ENCODE results near the gene NRXN3.

DNA sequence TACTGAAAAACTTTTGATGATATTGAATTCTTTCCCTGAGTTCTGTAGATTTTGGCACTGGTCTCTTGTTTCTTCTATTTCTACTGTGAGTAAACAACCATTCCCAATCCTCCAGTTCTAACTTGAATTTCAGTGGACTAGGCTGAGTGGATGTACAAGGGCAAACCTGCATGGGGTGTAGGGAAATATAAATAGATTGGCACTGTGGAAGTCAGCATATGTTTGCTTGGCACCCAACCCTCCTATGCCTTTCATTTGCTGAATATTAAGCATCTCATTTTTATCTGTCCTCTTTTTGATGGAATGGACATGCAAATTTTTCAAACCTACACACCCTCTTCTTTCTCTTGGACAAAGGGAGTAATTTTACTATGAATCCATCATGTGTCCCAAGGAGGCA, 1212.9 kb downstream of the NRXN3 start:
- TF ChIP-seq, protein P1, sequence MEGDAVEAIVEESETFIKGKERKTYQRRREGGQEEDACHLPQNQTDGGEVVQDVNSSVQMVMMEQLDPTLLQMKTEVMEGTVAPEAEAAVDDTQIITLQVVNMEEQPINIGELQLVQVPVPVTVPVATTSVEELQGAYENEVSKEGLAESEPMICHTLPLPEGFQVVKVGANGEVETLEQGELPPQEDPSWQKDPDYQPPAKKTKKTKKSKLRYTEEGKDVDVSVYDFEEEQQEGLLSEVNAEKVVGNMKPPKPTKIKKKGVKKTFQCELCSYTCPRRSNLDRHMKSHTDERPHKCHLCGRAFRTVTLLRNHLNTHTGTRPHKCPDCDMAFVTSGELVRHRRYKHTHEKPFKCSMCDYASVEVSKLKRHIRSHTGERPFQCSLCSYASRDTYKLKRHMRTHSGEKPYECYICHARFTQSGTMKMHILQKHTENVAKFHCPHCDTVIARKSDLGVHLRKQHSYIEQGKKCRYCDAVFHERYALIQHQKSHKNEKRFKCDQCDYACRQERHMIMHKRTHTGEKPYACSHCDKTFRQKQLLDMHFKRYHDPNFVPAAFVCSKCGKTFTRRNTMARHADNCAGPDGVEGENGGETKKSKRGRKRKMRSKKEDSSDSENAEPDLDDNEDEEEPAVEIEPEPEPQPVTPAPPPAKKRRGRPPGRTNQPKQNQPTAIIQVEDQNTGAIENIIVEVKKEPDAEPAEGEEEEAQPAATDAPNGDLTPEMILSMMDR (IDR thresholded peaks at IDR 0.05), result no peak
- TF ChIP-seq POLR2A (IDR thresholded peaks at IDR 0.05), result no peak

Measured in body of pancreas (tissue), 4 donors.